Thoracic aorta (tissue), 2 donors: ENCODE results near the gene GALNT16. TPM values are rescaled to one million over a fixed set of nuclear protein-coding genes. Genes with fewer than 3 reads are reported as not detected.

Experiments used
- ATAC-seq: fragments of 150-250 bp; one replicate; pipeline ENCODE4 v1.8.0; 2017; ENCODE audit warnings: low read depth; ENCODE audit not compliant: insufficient number of reproducible peaks, low FRiP score
- DNase-seq: peaks from one replicate; pipeline ENCODE4 v3.0.0-alpha.2; 2020; ENCODE audit warnings: low spot score
- H3K27ac ChIP-seq, 2 donors: fragments of 200-600 bp; sonication (generic); 1 replicate in 1 of 2; 2 replicates in 1 of 2; pipeline ENCODE4 v1.5.1; 2016; ENCODE audit warnings: mild to moderate bottlenecking in 2 of 2, moderate library complexity in 2 of 2
- H3K27me3 ChIP-seq: fragments of 200-600 bp; sonication (generic); replicated peaks from 2 replicates; pipeline ENCODE4 v1.6.0; 2016; ENCODE audit warnings: mild to moderate bottlenecking; ENCODE audit not compliant: insufficient read depth
- H3K36me3 ChIP-seq: fragments of 200-600 bp; sonication (generic); one replicate; pipeline ENCODE4 v1.5.1; 2016
- H3K4me1 ChIP-seq, 2 donors: fragments of 200-600 bp; sonication (generic); 1 replicate in 1 of 2; 2 replicates in 1 of 2; pipeline versions ENCODE4 v1.5.1 to v1.6.0; 2016; ENCODE audit warnings: low read depth in 2 of 2, mild to moderate bottlenecking in 1 of 2; ENCODE audit not compliant: control insufficient read depth in 1 of 2
- H3K4me3 ChIP-seq: fragments of 200-600 bp; sonication (generic); 2 replicates; pipeline ENCODE4 v1.5.1; 2016; ENCODE audit warnings: mild to moderate bottlenecking
- H3K9me3 ChIP-seq: fragments of 200-600 bp; sonication (generic); 2 replicates; pipeline ENCODE4 v1.5.1; 2016
- CTCF ChIP-seq: fragments of 200-600 bp; sonication (generic); IDR thresholded peaks from one replicate; pipeline ENCODE4 v1.5.1; 2019; ENCODE audit warnings: antibody characterized with exemption
- total RNA-seq, 2 donors: library from RNA; depleted of rRNA; stranded (reverse); fragments of >200 nt; gene quantifications; one replicate each; pipeline versions ENCODE4 v1.1.0 to v1.2.3, GENCODE V29; 2016

Gene GALNT16
- total RNA-seq, 2 donors from 2014 or later = 12.1 to 15.8 TPM

GRCh38 chr14:69370061-69370460 is 110.1 kb downstream of the GALNT16 start:
- no peak for DNase-seq
- no peak for TF ChIP-seq CTCF
- no peaks in the 10 kb centered on the region for H3K27me3 ChIP-seq
- no peaks in the 10 kb centered on the region for H3K36me3 ChIP-seq
- no peak for ATAC-seq
- no peaks in the 10 kb centered on the region for H3K9me3 ChIP-seq
- no peak overlapping the region for H3K27ac ChIP-seq
- H3K4me1 ChIP-seq = no peaks in the 10 kb centered on the region
- H3K4me3 ChIP-seq = no peak overlapping the region

- DNase-seq = no peak
Measured at GRCh38 chr14:69372146-69372545, 112.2 kb downstream of the GALNT16 start.

GRCh38 chr14:69373104-69373503 is 113.1 kb downstream of the GALNT16 start:
- Histone ChIP-seq H3K36me3 (peaks cover 10% of the 10 kb centered on the region), H3K9me3 (no peaks in the 10 kb centered on the region), H3K4me3 (no peak overlapping the region), H3K4me1 (no peaks in the 10 kb centered on the region), H3K27ac (no peak overlapping the region), H3K27me3 (no peaks in the 10 kb centered on the region)
- ATAC-seq (no peak), DNase-seq (no peak)
- no peak for TF ChIP-seq CTCF

More at GRCh38 chr14:69372146-69372545, 112.2 kb downstream of the GALNT16 start:
- ATAC-seq = no peak
- H3K27ac ChIP-seq = no peak overlapping the region
- no peak for TF ChIP-seq CTCF
- H3K9me3 ChIP-seq = no peaks in the 10 kb centered on the region
- peaks cover 10% of the 10 kb centered on the region for H3K36me3 ChIP-seq
- H3K27me3 ChIP-seq = no peaks in the 10 kb centered on the region
- H3K4me1 ChIP-seq = no peaks in the 10 kb centered on the region
- no peak overlapping the region for H3K4me3 ChIP-seq

- no peak for TF ChIP-seq CTCF
- DNase-seq (no peak), ATAC-seq (no peak)
- H3K4me1 ChIP-seq = no peaks in the 10 kb centered on the region
- no peak overlapping the region for H3K4me3 ChIP-seq
- H3K36me3 ChIP-seq = peaks cover 10% of the 10 kb centered on the region
- H3K27ac ChIP-seq = no peak overlapping the region
- H3K9me3 ChIP-seq = no peaks in the 10 kb centered on the region
- no peaks in the 10 kb centered on the region for H3K27me3 ChIP-seq
Measured at GRCh38 chr14:69374235-69374634, 114.3 kb downstream of the GALNT16 start.

- Histone ChIP-seq H3K4me3 (no peak overlapping the region), H3K27ac (no peak overlapping the region), H3K27me3 (no peaks in the 10 kb centered on the region), H3K36me3 (peaks cover 10% of the 10 kb centered on the region), H3K9me3 (no peaks in the 10 kb centered on the region), H3K4me1 (no peaks in the 10 kb centered on the region)
- no peak for TF ChIP-seq CTCF
- DNase-seq (no peak), ATAC-seq (no peak)
Measured at GRCh38 chr14:69375182-69375581, 115.2 kb downstream of the GALNT16 start.
